ENCODE results near the gene EEF1A2. TPM values are rescaled to one million over a fixed set of nuclear protein-coding genes. Genes with fewer than 3 reads are reported as not detected.
A peak's percentile ranks its signal among the peaks of the same experiment; 100 is the strongest.

The EEF1A2 gene
- total RNA-seq, 4 donors from 2014 or later: 2.1 to 4.7 (median 2.8) TPM; not detected in 1

DNA sequence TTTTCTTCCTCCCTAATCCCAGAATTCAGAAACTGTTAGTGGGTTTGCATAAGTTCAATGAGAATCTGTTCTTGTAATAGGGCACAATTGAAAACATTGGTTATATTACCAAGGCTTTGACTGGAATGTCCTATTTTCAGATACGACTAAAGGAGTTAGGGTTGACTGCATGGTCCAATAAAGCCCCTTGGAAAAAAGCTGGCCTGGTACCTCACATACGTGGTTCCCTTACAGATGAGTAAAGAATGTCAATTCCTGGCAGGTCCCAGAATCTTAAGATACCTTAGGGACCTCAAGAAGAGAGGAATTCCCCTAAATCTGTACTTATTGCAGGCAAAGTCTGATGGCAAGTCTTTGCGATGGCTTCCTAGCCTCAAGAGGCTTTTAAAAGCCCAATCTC lies 26.3 kb upstream of the EEF1A2 start:
- TF ChIP-seq, protein P1, sequence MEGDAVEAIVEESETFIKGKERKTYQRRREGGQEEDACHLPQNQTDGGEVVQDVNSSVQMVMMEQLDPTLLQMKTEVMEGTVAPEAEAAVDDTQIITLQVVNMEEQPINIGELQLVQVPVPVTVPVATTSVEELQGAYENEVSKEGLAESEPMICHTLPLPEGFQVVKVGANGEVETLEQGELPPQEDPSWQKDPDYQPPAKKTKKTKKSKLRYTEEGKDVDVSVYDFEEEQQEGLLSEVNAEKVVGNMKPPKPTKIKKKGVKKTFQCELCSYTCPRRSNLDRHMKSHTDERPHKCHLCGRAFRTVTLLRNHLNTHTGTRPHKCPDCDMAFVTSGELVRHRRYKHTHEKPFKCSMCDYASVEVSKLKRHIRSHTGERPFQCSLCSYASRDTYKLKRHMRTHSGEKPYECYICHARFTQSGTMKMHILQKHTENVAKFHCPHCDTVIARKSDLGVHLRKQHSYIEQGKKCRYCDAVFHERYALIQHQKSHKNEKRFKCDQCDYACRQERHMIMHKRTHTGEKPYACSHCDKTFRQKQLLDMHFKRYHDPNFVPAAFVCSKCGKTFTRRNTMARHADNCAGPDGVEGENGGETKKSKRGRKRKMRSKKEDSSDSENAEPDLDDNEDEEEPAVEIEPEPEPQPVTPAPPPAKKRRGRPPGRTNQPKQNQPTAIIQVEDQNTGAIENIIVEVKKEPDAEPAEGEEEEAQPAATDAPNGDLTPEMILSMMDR (IDR thresholded peaks at IDR 0.05): no peak
- DNase-seq (ENCODE audit: low spot score): no peak
- no peak for ATAC-seq (ENCODE audit: low FRiP score)

DNA sequence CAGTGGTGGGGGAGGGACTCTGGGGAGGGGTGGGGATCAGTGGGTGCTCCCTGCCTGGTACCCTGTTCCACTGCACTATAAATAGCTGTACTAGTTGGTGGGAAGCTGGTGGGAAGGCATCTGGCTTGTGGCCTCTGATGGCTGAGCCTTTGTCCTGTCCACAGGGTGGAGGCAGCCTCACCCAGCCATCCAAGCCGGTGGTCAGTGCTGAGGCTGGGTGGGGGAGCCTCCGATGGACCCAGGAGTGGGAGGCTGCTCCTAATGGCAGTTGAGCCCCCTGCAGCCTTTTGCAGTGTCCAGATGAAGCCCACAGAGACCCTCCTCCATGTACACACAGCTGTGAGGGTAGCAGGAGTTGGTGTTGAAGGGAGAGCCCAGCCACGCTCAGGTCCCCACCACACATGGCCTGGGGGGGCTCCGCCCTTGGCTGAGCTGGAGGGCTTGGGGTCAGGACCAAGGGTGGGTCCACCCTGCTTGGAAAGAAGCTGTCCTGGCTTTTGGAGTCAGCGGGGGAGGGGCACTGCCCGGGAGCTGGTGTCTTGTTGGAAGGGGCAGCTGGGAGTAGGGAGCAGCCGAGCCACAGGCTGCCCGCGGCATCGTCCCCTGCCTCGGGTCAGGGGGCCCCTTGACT lies 24.2 kb upstream of the EEF1A2 start:
- DNase-seq (ENCODE audit: low spot score) (no peak), ATAC-seq (ENCODE audit: low FRiP score) (no peak)
- TF ChIP-seq, protein P1 (IDR thresholded peaks at IDR 0.05): no peak

DNA sequence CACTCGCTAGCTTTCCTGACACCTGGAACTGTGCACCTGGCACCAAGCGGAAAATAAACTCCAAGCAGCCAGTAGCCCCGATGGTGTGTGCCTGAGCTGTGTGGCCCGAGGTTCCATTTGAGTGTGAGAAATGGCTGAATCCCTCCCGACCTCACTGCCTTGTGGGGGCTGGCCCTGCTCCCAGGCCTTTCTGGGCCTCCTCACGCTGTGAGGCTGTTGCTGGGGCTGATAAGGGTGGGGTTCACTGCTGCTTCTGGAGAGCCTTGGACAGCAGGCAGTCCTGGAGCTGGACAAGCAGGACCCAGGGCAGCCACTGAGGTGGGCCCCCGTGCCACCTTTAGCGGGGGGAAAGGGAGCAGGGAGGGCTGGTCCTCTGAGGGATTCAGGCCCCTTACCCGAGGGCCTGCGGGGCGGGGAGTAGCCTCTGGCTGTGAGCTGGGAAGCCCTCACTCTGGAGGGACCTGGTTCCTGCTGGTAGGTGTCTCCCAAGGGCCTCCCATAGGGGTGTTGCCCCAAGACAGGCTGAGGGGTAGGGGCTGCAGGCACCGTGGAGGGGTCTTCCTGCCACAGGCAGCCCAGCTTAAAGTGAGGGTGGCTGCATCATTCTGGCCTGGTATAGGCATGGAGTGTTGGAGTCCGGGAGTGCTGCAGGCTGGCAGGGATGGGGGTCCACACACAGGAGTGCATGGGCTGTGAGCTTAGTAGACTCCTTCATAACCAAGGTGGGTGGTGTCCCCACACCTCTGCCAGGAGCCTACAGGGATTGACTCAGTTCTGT lies 23.4 kb upstream of the EEF1A2 start:
- TF ChIP-seq, protein P1 (IDR thresholded peaks at IDR 0.05): no peak
- DNase-seq (ENCODE audit: low spot score): no peak
- ATAC-seq (ENCODE audit: low FRiP score): no peak

DNA sequence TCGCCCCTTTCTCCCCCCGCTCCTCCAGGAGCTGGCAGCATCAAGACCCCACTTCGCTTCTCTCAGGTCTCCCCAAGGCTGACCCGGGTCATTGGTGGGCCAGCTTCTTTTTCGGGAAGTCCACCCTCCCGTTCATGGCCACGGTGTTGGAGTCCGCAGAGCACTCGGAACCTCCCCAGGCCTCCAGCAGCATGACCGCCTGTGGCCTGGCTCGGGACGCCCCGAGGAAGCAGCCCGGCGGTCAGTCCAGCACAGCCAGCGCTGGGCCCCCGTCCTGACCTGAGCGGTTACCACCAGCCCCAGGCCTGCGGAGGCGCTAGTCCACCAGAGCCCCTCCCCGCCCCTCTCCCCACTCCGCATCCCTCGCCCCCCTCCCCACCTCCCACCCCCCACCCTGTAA lies 22.7 kb upstream of the EEF1A2 start:
- TF ChIP-seq, protein P1 (IDR thresholded peaks at IDR 0.05): no peak
- ATAC-seq (ENCODE audit: low FRiP score): no peak
- no peak for DNase-seq (ENCODE audit: low spot score)

DNA sequence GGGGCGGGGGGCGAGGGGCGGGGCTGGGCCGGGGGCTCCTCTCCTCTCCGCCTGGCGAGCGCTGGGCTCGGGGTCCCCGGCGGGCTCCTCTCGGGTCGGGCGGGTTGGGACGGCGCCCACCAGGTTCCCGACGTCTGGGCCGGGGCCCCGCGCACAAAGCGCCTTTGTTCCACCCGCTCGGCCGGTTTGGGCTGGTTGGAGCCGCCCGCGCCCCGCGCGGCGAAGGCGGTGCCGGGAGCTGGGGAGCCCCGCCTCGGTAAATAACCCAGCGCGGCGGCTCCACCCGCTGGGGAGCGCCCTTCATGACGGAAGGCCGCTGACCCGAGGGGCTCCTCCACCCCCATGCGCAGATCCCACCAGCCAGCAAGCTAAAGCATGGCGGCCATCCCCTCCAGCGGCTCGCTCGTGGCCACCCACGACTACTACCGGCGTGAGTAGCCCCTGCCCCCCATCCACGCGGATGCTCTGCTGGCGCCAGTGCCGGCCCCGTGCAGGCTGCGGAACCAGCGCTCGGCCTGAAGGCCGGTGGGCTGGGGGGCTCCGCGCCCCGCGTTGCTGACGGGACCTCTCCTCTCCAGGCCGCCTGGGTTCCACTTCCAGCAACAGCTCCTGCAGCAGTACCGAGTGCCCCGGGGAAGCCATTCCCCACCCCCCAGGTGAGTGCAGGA lies 22.2 kb upstream of the EEF1A2 start:
- peak; percentile 57 for ATAC-seq (ENCODE audit: low FRiP score)

DNA sequence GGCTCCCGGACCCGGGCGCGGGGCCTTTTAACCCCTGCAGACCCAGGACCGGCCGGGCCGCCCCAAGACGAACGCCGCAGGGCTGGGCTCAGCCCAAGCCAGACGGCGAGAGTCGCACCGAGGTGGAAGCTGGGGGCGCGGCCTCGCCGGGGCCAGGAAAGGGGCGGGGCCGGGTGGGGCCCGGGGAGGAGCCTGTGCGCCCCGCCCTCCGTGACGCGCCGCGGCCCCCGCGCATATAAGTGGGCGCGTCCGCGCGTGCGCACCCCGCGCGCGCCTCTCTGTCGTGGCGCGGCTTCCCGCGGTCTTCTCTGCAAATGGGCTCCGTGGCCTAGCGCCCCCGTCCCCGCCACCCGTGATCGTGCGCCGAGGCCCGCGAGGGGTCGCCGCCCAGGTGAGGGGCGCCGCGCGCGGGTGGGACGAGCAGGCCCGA lies 21.6 kb upstream of the EEF1A2 start, which contains the start of gene PPDPF:
Gene PPDPF (plus strand): TSS at position 262 of the 430 bp plus-strand sequence. CDS start 544 bp downstream, outside the sequence.
- ATAC-seq (ENCODE audit: low FRiP score) (peak; percentile 89), DNase-seq (ENCODE audit: low spot score) (no peak)
- TF ChIP-seq, protein P1 (IDR thresholded peaks at IDR 0.05): no peak

More for the DNA sequence above, 22.2 kb upstream of the EEF1A2 start:
- TF ChIP-seq, protein P1 (IDR thresholded peaks at IDR 0.05): no peak
- DNase-seq (ENCODE audit: low spot score): no peak
